ENCODE measurements around the gene PDK4. TPM values are rescaled to one million over a fixed set of nuclear protein-coding genes. Genes with fewer than 3 reads are reported as not detected.

PDK4 gene
- total and polyA plus RNA-seq, 7 donors: 174 to 3,046 (median 2,751) TPM

GRCh38 chr7:95578299-95578855, 17.9 kb downstream of the PDK4 start:
- H3K36me3 ChIP-seq (ENCODE audit: insufficient read depth in 1 of 2, low read depth in 1 of 2): peaks cover 0 to 2% of the 10 kb centered on the region in 2 donors
- intact Hi-C loops (cut with DNase I): no loop called here
- H3K27me3 ChIP-seq (ENCODE audit: insufficient read depth in 3 of 3, low read length in 2 of 3): no peaks in the 10 kb centered on the region
- no peaks in the 10 kb centered on the region for H3K4me1 ChIP-seq
- 51 to 61% (median 60%) methylated on average over 3 of the region's 3 CpGs for WGBS, 3 donors
- H3K4me3 ChIP-seq: no peak overlapping the region
- TF ChIP-seq CTCF (IDR thresholded peaks at IDR 0.05): no peak
- no peak overlapping the region for H3K27ac ChIP-seq
- ATAC-seq (peak in 1 of 4 donors; percentile 31), DNase-seq (no peak)
- no peaks in the 10 kb centered on the region for H3K9me3 ChIP-seq

GRCh38 chr7:95577137-95577536, 19.2 kb downstream of the PDK4 start:
- no peak for ATAC-seq
- Histone ChIP-seq H3K36me3 (ENCODE audit: insufficient read depth in 1 of 2, low read depth in 1 of 2) (no peaks in the 10 kb centered on the region), H3K9me3 (no peaks in the 10 kb centered on the region), H3K4me1 (no peaks in the 10 kb centered on the region), H3K27ac (no peak overlapping the region), H3K27me3 (ENCODE audit: insufficient read depth in 3 of 3, low read length in 2 of 3) (no peaks in the 10 kb centered on the region), H3K4me3 (no peak overlapping the region)
- no peak for DNase-seq
- intact Hi-C loops (cut with DNase I): no loop called here
- TF ChIP-seq CTCF (IDR thresholded peaks at IDR 0.05): no peak
- WGBS, 3 donors: 76 to 81% (median 78%) methylated on average over 5 of the region's 5 CpGs

GRCh38 chr7:95569720-95570119, 26.6 kb downstream of the PDK4 start:
- Histone ChIP-seq H3K27ac (no peak overlapping the region), H3K27me3 (ENCODE audit: insufficient read depth in 3 of 3, low read length in 2 of 3) (no peaks in the 10 kb centered on the region), H3K4me1 (no peaks in the 10 kb centered on the region), H3K36me3 (ENCODE audit: insufficient read depth in 1 of 2, low read depth in 1 of 2) (peaks cover 0 to 2% of the 10 kb centered on the region in 2 donors), H3K4me3 (no peak overlapping the region), H3K9me3 (no peaks in the 10 kb centered on the region)
- TF ChIP-seq CTCF (IDR thresholded peaks at IDR 0.05): no peak
- no peak for DNase-seq
- intact Hi-C loops (cut with DNase I): no loop called here
- WGBS, 3 donors: 94 to 96% (median 95%) methylated on average over 2 of the region's 2 CpGs
- no peak for ATAC-seq

GRCh38 chr7:95560674-95561073, 35.6 kb downstream of the PDK4 start:
- no peaks in the 10 kb centered on the region for H3K9me3 ChIP-seq
- intact Hi-C loops (cut with DNase I): no loop called here
- no peak for ATAC-seq
- H3K4me3 ChIP-seq: no peak overlapping the region
- no peaks in the 10 kb centered on the region for H3K4me1 ChIP-seq
- H3K27me3 ChIP-seq (ENCODE audit: insufficient read depth in 3 of 3, low read length in 2 of 3): no peaks in the 10 kb centered on the region
- WGBS, 3 donors: 88 to 96% (median 93%) methylated on average over 2 of the region's 2 CpGs
- H3K36me3 ChIP-seq (ENCODE audit: insufficient read depth in 1 of 2, low read depth in 1 of 2): no peaks in the 10 kb centered on the region
- no peak for TF ChIP-seq CTCF (IDR thresholded peaks at IDR 0.05)
- no peak overlapping the region for H3K27ac ChIP-seq
- no peak for DNase-seq

GRCh38 chr7:95558864-95559263, 37.5 kb downstream of the PDK4 start:
- Histone ChIP-seq H3K4me1 (no peaks in the 10 kb centered on the region), H3K9me3 (no peaks in the 10 kb centered on the region), H3K36me3 (ENCODE audit: insufficient read depth in 1 of 2, low read depth in 1 of 2) (no peaks in the 10 kb centered on the region), H3K27me3 (ENCODE audit: insufficient read depth in 3 of 3, low read length in 2 of 3) (no peaks in the 10 kb centered on the region), H3K27ac (no peak overlapping the region), H3K4me3 (no peak overlapping the region)
- intact Hi-C loops (cut with DNase I): no loop called here
- no peak for TF ChIP-seq CTCF (IDR thresholded peaks at IDR 0.05)
- WGBS, 3 donors: 75 to 81% (median 77%) methylated on average over 3 of the region's 3 CpGs
- no peak for DNase-seq
- ATAC-seq: no peak

All from psoas muscle (tissue), 8 donors.